HepG2 (cell line): Measurements from ENCODE around the gene FALEC. TPM values are rescaled to one million over a fixed set of nuclear protein-coding genes. Genes with fewer than 3 reads are reported as not detected.

Source experiments
- ARHGAP35 ChIP-seq: sonication (generic); formaldehyde crosslinking; IDR thresholded peaks from 2 replicates; pipeline ENCODE4 v1.9.0; 2022; ENCODE audit warnings: mild to moderate bottlenecking, inconsistent platforms, moderate library complexity, missing genetic modification reagents, borderline replicate concordance
- ATF7 ChIP-seq, 2 experiments: fragments of 450-650 bp in 1 of 2; sonication (generic) in 1 of 2; formaldehyde crosslinking in 1 of 2; IDR thresholded peaks; 2 replicates each; pipeline versions ENCODE4 v1.4.0 to v1.6.1; 2016 to 2020; ENCODE audit warnings: antibody characterized with exemption in 1 of 2, mild to moderate bottlenecking in 1 of 2, missing genetic modification reagents in 1 of 2
- FOSL2 ChIP-seq: sonication (generic); formaldehyde crosslinking; IDR thresholded peaks from 2 replicates; pipeline ENCODE4 v1.4.0; 2020; ENCODE audit warnings: missing genetic modification reagents
- FOXA1 ChIP-seq, 2 experiments: fragments of 450-650 bp in 1 of 2; sonication (generic) in 1 of 2; formaldehyde crosslinking in 1 of 2; IDR thresholded peaks; 2 replicates each; pipeline versions ENCODE4 v1.4.0 to v1.6.1; 2016 to 2020; ENCODE audit warnings: missing genetic modification reagents in 1 of 2
- GABPA ChIP-seq, 2 experiments: IDR thresholded peaks; 2 replicates each; pipeline ENCODE4 v1.6.1; 2011 to 2016; ENCODE audit warnings: low read depth in 2 of 2, low read length in 1 of 2, missing biosample characterization in 1 of 2, missing genetic modification characterization in 1 of 2
- GATAD1 ChIP-seq: IDR thresholded peaks from 2 replicates; pipeline ENCODE4 v1.6.1; 2016; ENCODE audit warnings: missing genetic modification reagents, missing compliant biosample characterization
- HHEX ChIP-seq: IDR thresholded peaks from 2 replicates; pipeline ENCODE4 v1.6.1; 2016; ENCODE audit warnings: control low read depth
- JUN ChIP-seq: sonication (generic); formaldehyde crosslinking; IDR thresholded peaks from 2 replicates; pipeline ENCODE4 v1.4.0; 2020; ENCODE audit warnings: mild to moderate bottlenecking, missing genetic modification reagents
- KDM2A ChIP-seq: sonication (generic); formaldehyde crosslinking; IDR thresholded peaks from 2 replicates; pipeline ENCODE4 v1.4.0; 2020; ENCODE audit warnings: low read depth, missing genetic modification reagents, borderline replicate concordance
- KLF13 ChIP-seq: sonication (generic); formaldehyde crosslinking; IDR thresholded peaks from 2 replicates; pipeline ENCODE4 v1.4.0; 2020; ENCODE audit warnings: mild to moderate bottlenecking, missing genetic modification reagents
- MEIS1 ChIP-seq: sonication (generic); formaldehyde crosslinking; IDR thresholded peaks from 2 replicates; pipeline ENCODE4 v1.9.0; 2021; ENCODE audit warnings: mild to moderate bottlenecking, missing genetic modification reagents, moderate library complexity, borderline replicate concordance
- MIXL1 ChIP-seq: IDR thresholded peaks from 2 replicates; pipeline ENCODE4 v1.6.1; 2016
- NFATC3 ChIP-seq: sonication (generic); formaldehyde crosslinking; IDR thresholded peaks from 2 replicates; pipeline ENCODE4 v1.5.1; 2020; ENCODE audit warnings: mild to moderate bottlenecking, missing genetic modification reagents
- NR2F6 ChIP-seq, 2 experiments: IDR thresholded peaks; 2 replicates each; pipeline ENCODE4 v1.6.1; 2016; ENCODE audit warnings: antibody characterized with exemption in 1 of 2, mild to moderate bottlenecking in 1 of 2
- RAD21 ChIP-seq: fragments of 450-650 bp; formaldehyde crosslinking; IDR thresholded peaks from 2 replicates; pipeline ENCODE4 v1.5.0; 2020; ENCODE audit warnings: mild to moderate bottlenecking
- RFX5 ChIP-seq: IDR thresholded peaks from 2 replicates; pipeline ENCODE4 v1.6.1; 2011; ENCODE audit warnings: low read depth, low read length, improper control_type of control experiment
- SATB2 ChIP-seq: sonication (generic); formaldehyde crosslinking; IDR thresholded peaks from 2 replicates; pipeline ENCODE4 v1.5.0; 2020; ENCODE audit warnings: missing genetic modification reagents
- SMC3 ChIP-seq: IDR thresholded peaks from 2 replicates; pipeline ENCODE4 v1.6.1; 2011; ENCODE audit warnings: low read length, improper control_type of control experiment
- SRF ChIP-seq: IDR thresholded peaks from 2 replicates; pipeline ENCODE4 v1.6.1; 2011; ENCODE audit warnings: mild to moderate bottlenecking, low read depth, low read length, moderate library complexity
- SRSF9 ChIP-seq: fragments of 200-400 bp; formaldehyde crosslinking; IDR thresholded peaks from 2 replicates; pipeline ENCODE4 v1.6.1; 2018; ENCODE audit warnings: borderline replicate concordance, mild to moderate bottlenecking, low read depth, low read length; ENCODE audit not compliant: insufficient read depth, poor library complexity, severe bottlenecking
- ZNF333 ChIP-seq: sonication (generic); formaldehyde crosslinking; IDR thresholded peaks from 2 replicates; pipeline ENCODE4 v1.4.0; 2020; ENCODE audit warnings: mild to moderate bottlenecking, missing genetic modification reagents, borderline replicate concordance
- ZNF468 ChIP-seq: sonication (generic); formaldehyde crosslinking; IDR thresholded peaks from 2 replicates; pipeline ENCODE4 v1.8.0; 2022; ENCODE audit warnings: mild to moderate bottlenecking, moderate library complexity, missing genetic modification reagents
- ZNF496 ChIP-seq: sonication (generic); formaldehyde crosslinking; IDR thresholded peaks from 2 replicates; pipeline ENCODE4 v1.8.1; 2023; ENCODE audit warnings: mild to moderate bottlenecking, moderate library complexity, missing genetic modification reagents; ENCODE audit not compliant: insufficient replicate concordance
- ZNF547 ChIP-seq: sonication (generic); formaldehyde crosslinking; IDR thresholded peaks from 2 replicates; pipeline ENCODE4 v1.5.1; 2020; ENCODE audit warnings: mild to moderate bottlenecking, missing genetic modification reagents
- ZNF563 ChIP-seq: sonication (generic); formaldehyde crosslinking; IDR thresholded peaks from 2 replicates; pipeline ENCODE4 v1.8.0; 2022; ENCODE audit warnings: mild to moderate bottlenecking, moderate library complexity, missing genetic modification reagents
- ZNF7 ChIP-seq: IDR thresholded peaks from 2 replicates; pipeline ENCODE4 v1.6.1; 2016; ENCODE audit warnings: missing biosample characterization, missing genetic modification reagents
- ZNF703 ChIP-seq: sonication (generic); formaldehyde crosslinking; IDR thresholded peaks from 2 replicates; pipeline ENCODE4 v1.5.1; 2020; ENCODE audit warnings: missing genetic modification reagents, mild to moderate bottlenecking, moderate library complexity, borderline replicate concordance
- ZNF709 ChIP-seq: sonication (generic); formaldehyde crosslinking; IDR thresholded peaks from 2 replicates; pipeline ENCODE4 v1.5.0; 2020; ENCODE audit warnings: mild to moderate bottlenecking, missing genetic modification reagents
- ZNF850 ChIP-seq: sonication (generic); formaldehyde crosslinking; conservative IDR thresholded peaks from 2 replicates; pipeline ENCODE4 v1.9.0; 2021; ENCODE audit warnings: mild to moderate bottlenecking, missing genetic modification reagents
- polyA plus RNA-seq, 8 experiments: library from polyadenylated mRNA; depleted of rRNA in 3 of 8; stranded (reverse) in 7 of 8; unstranded in 1 of 8; fragments of >200 nt; fragmentation: Illumina TruSeq in 4 of 8; extraction: Trizol in 4 of 8; gene quantifications; 2 replicates each; pipeline versions ENCODE4 v1.2.1 to v1.2.3, GENCODE V29; 2011 to 2016; ENCODE audit warnings: low read depth in 4 of 8, missing spikeins in 1 of 8, mixed read lengths in 1 of 8; ENCODE audit not compliant: insufficient read depth in 1 of 8
- total RNA-seq, 5 experiments: library from RNA; depleted of rRNA; stranded (reverse); fragments of >200 nt; fragmentation: Illumina TruSeq; extraction: Trizol; gene quantifications; 2 replicates each; pipeline ENCODE4 v1.2.3, GENCODE V29; 2016; ENCODE audit warnings: low read depth in 1 of 5
- TF ChIP-seq, protein P1 (sequence below): sonication (generic); formaldehyde crosslinking; IDR thresholded peaks from 2 replicates; pipeline ENCODE4 v1.4.0; 2020; ENCODE audit warnings: mild to moderate bottlenecking, missing genetic modification reagents
- TF ChIP-seq, protein P2 (sequence below): sonication (generic); formaldehyde crosslinking; IDR thresholded peaks from 2 replicates; pipeline ENCODE4 v1.8.1; 2023; ENCODE audit warnings: mild to moderate bottlenecking, missing genetic modification reagents, borderline replicate concordance

The FALEC gene
- total and polyA plus RNA-seq, 2 of the 13 experiments (the other 11 are each of a cell fraction or from before 2014, with no cell fraction given) = 0.33 to 0.71 TPM

DNA sequence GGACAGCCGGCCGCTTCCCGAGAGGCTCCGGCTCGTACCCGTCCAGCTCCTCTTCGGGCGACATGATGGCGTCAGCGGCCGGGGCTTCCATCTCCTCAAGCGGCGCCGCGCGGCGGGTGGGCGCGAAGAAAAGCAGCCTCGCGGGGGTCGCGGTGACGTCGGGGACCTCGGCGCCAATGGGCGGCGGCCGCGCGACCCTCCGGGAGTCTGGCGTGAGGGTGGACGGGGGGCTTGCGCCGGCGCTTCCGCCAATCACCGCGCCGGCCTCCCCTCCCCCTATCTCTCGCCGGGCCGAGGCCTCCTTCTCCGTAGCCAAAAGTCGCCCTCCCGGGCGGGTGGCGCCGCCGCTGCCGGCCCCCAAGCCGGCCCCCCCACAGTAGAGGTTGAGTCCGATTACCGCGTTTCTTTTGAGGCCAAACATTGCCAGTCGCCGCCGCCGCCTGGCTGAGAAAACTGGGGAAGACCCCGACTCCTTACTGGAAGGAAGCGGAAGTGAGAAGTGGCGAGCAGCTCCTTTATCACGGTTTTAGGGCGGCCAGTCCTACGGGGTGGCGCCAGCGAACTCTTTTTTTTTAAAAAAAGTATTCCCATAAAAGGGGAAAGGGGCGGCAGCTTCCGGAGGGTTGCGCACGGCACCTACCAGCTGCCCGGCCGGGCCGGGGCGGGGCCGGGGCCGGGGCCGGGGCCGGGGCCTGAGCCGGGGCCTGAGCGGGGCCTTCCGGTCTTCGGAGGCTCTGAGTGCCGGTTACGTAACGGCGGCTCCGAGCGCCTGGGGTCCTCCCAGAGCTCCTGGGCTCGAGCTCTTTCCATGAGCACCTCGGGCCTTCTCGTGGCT lies 63.8 kb downstream of the FALEC start, which contains the start of gene MCL1 (continued):
- TF ChIP-seq ZNF496 (CRISPR knock-in tag) (no peak), RAD21 (CRISPR knock-in tag) (peak; percentile 57), SMC3 (0 out of 2 replicates have a peak, but pooled peaks have one; percentile 1), ZNF333 (no peak; the same call in 1 of the 2 replicates), ARHGAP35 (CRISPR knock-in tag) (0 out of 2 replicates have a peak, but pooled peaks have one; percentile 76), MIXL1 (CRISPR knock-in tag) (0 out of 2 replicates have a peak, but pooled peaks have one; percentile 35), GATAD1 (peak; percentile 62), SRSF9 (no peak), ATF7 (IDR thresholded peaks at IDR 0.05) (no peak), ATF7 (CRISPR knock-in tag; IDR thresholded peaks at IDR 0.05) (0 out of 2 replicates have a peak, but pooled peaks have one; percentile 57), ZNF7 (CRISPR knock-in tag) (no peak), NR2F6 (IDR thresholded peaks at IDR 0.05) (no peak), NR2F6 (CRISPR knock-in tag; IDR thresholded peaks at IDR 0.05) (0 out of 2 replicates have a peak, but pooled peaks have one; percentile 2), ZNF703 (CRISPR knock-in tag) (0 out of 2 replicates have a peak, but pooled peaks have one; percentile 14), HHEX (CRISPR knock-in tag) (no peak), FOXA1 (IDR thresholded peaks at IDR 0.05) (no peak), FOXA1 (CRISPR knock-in tag; IDR thresholded peaks at IDR 0.05) (no peak), KDM2A (peak; percentile 56; the same call in 1 of the 2 replicates), SATB2 (CRISPR knock-in tag) (peak; percentile 85; the same call in 1 of the 2 replicates), ZNF563 (CRISPR knock-in tag) (peak; percentile 41; the same call in 1 of the 2 replicates), NFATC3 (CRISPR knock-in tag) (no peak; the same call in 1 of the 2 replicates), JUN (CRISPR knock-in tag) (no peak), RFX5 (no peak), GABPA (IDR thresholded peaks at IDR 0.05; ENCODE audit: low read depth, low read length) (no peak; the same call in none of the 2 replicates), GABPA (CRISPR knock-in tag; IDR thresholded peaks at IDR 0.05; ENCODE audit: low read depth) (peak; percentile 83), ZNF468 (CRISPR knock-in tag) (no peak), MEIS1 (CRISPR knock-in tag) (no peak), ZNF547 (CRISPR knock-in tag) (no peak; the same call in 1 of the 2 replicates), ZNF850 (CRISPR knock-in tag) (no peak), SRF (peak; percentile 100), FOSL2 (no peak; the same call in 1 of the 2 replicates), ZNF709 (CRISPR knock-in tag) (no peak), KLF13 (CRISPR knock-in tag) (no peak)
- TF ChIP-seq, protein P1, sequence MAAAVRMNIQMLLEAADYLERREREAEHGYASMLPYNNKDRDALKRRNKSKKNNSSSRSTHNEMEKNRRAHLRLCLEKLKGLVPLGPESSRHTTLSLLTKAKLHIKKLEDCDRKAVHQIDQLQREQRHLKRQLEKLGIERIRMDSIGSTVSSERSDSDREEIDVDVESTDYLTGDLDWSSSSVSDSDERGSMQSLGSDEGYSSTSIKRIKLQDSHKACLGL = no peak
- TF ChIP-seq, protein P2, sequence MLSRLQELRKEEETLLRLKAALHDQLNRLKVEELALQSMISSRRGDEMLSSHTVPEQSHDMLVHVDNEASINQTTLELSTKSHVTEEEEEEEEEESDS (CRISPR knock-in tag) = no peak
